ENCODE results near the gene NANOGP8.

NANOGP8 gene

DNA sequence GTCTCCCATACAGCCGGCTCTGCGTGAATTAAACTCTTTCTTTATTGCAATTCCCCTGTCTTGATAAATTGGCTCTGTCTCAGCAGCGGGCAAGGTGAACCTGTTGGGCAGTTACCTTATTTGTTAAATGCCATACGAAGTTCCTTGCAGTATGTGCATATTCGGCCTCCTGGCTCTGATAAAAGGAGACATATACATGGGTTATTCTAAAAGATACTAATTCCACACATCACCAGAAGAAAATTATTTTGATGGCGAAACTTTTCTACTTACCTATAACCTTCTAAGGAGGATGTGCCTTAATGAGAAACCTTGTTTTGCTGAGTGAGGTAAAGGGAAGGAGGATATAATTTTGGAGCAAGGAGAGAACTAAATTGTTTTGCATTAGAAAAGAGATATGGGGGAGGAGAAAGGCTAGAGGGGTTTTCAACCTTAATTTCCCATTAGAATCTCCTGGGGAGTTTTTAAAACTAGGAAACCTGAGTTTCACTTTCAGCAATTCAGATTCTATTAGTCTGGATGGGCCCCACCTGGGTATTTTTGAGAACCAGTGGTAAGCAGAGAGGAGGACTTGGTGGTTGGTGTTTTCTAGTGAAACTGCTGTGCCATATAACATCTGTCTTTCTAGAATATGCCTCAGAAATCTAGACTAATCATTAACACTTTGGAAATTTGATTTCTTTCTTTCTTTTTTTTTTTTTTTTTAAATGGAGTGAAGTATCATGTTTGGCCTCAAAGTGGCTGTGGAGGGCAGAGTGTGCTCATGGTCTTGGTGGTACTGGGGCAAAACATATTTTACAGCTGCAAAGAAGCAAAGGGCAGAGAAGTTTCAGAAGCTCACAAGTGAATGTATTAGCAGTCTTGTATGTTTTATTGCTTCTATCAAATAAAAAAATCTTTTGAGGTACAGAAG, 23.0 kb downstream of the NANOGP8 start:
- Histone ChIP-seq H3K4me3 (IDR thresholded peaks at IDR 0.05; ENCODE audit: insufficient read depth, low read depth, low read length) (no peak overlapping the region), H3K4me2 (peak overlapping the region; percentile 83)

GRCh38 chr15:35061161-35061824, 23.8 kb downstream of the NANOGP8 start:
- TF ChIP-seq, protein P1, sequence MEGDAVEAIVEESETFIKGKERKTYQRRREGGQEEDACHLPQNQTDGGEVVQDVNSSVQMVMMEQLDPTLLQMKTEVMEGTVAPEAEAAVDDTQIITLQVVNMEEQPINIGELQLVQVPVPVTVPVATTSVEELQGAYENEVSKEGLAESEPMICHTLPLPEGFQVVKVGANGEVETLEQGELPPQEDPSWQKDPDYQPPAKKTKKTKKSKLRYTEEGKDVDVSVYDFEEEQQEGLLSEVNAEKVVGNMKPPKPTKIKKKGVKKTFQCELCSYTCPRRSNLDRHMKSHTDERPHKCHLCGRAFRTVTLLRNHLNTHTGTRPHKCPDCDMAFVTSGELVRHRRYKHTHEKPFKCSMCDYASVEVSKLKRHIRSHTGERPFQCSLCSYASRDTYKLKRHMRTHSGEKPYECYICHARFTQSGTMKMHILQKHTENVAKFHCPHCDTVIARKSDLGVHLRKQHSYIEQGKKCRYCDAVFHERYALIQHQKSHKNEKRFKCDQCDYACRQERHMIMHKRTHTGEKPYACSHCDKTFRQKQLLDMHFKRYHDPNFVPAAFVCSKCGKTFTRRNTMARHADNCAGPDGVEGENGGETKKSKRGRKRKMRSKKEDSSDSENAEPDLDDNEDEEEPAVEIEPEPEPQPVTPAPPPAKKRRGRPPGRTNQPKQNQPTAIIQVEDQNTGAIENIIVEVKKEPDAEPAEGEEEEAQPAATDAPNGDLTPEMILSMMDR (conservative IDR thresholded peaks at IDR 0.05; ENCODE audit: low read depth, low read length), result no peak
- Histone ChIP-seq H3K27me3 (ENCODE audit: insufficient read depth, low read depth) (no peaks in the 10 kb centered on the region), H3K27ac (no peak overlapping the region), H3K4me3 (IDR thresholded peaks at IDR 0.05; ENCODE audit: insufficient read depth, low read depth, low read length) (no peak overlapping the region), H3K36me3 (ENCODE audit: insufficient read depth) (no peaks in the 10 kb centered on the region), H2AFZ (ENCODE audit: low read depth) (no peak overlapping the region), H3K4me2 (peak overlapping the region; percentile 83; the same call in 1 of the 2 replicates), H3K79me2 (ENCODE audit: insufficient read depth, low read depth) (no peaks in the 10 kb centered on the region), H3K4me1 (ENCODE audit: low read depth, poor library complexity, severe bottlenecking) (peaks cover 23% of the 10 kb centered on the region), H3K9ac (no peak overlapping the region), H4K20me1 (ENCODE audit: insufficient read depth) (no peaks in the 10 kb centered on the region)

More for the DNA sequence above, 23.0 kb downstream of the NANOGP8 start:
- no peaks in the 10 kb centered on the region for H3K36me3 ChIP-seq (ENCODE audit: insufficient read depth)
- H3K4me1 ChIP-seq (ENCODE audit: low read depth, poor library complexity, severe bottlenecking), result peaks cover 23% of the 10 kb centered on the region
- H3K27me3 ChIP-seq (ENCODE audit: insufficient read depth, low read depth), result no peaks in the 10 kb centered on the region
- no peaks in the 10 kb centered on the region for H3K79me2 ChIP-seq (ENCODE audit: insufficient read depth, low read depth)
- H3K9ac ChIP-seq, result no peak overlapping the region
- no peaks in the 10 kb centered on the region for H4K20me1 ChIP-seq (ENCODE audit: insufficient read depth)
- H2AFZ ChIP-seq (ENCODE audit: low read depth), result no peak overlapping the region
- H3K27ac ChIP-seq, result peak overlapping the region; percentile 19; the same call in 1 of the 2 replicates
- TF ChIP-seq, protein P1 (conservative IDR thresholded peaks at IDR 0.05; ENCODE audit: low read depth, low read length), result no peak

GRCh38 chr15:35060591-35060990, 24.5 kb downstream of the NANOGP8 start:
- H3K27me3 ChIP-seq (ENCODE audit: insufficient read depth, low read depth), result no peaks in the 10 kb centered on the region
- H4K20me1 ChIP-seq (ENCODE audit: insufficient read depth), result no peaks in the 10 kb centered on the region
- TF ChIP-seq, protein P1 (conservative IDR thresholded peaks at IDR 0.05; ENCODE audit: low read depth, low read length), result no peak
- no peaks in the 10 kb centered on the region for H3K79me2 ChIP-seq (ENCODE audit: insufficient read depth, low read depth)
- H3K4me2 ChIP-seq, result no peak overlapping the region
- peaks cover 23% of the 10 kb centered on the region for H3K4me1 ChIP-seq (ENCODE audit: low read depth, poor library complexity, severe bottlenecking)
- no peak overlapping the region for H2AFZ ChIP-seq (ENCODE audit: low read depth)
- no peaks in the 10 kb centered on the region for H3K36me3 ChIP-seq (ENCODE audit: insufficient read depth)
- no peak overlapping the region for H3K9ac ChIP-seq
- no peak overlapping the region for H3K27ac ChIP-seq
- H3K4me3 ChIP-seq (IDR thresholded peaks at IDR 0.05; ENCODE audit: insufficient read depth, low read depth, low read length), result no peak overlapping the region

GRCh38 chr15:35058534-35059054, 26.5 kb downstream of the NANOGP8 start:
- Histone ChIP-seq H3K4me3 (IDR thresholded peaks at IDR 0.05; ENCODE audit: insufficient read depth, low read depth, low read length) (no peak overlapping the region), H3K4me2 (no peak overlapping the region), H3K79me2 (ENCODE audit: insufficient read depth, low read depth) (no peaks in the 10 kb centered on the region), H3K4me1 (ENCODE audit: low read depth, poor library complexity, severe bottlenecking) (peaks cover 21% of the 10 kb centered on the region), H2AFZ (ENCODE audit: low read depth) (no peak overlapping the region), H3K36me3 (ENCODE audit: insufficient read depth) (no peaks in the 10 kb centered on the region), H3K27me3 (ENCODE audit: insufficient read depth, low read depth) (no peaks in the 10 kb centered on the region), H3K27ac (no peak overlapping the region), H3K9ac (no peak overlapping the region), H4K20me1 (ENCODE audit: insufficient read depth) (no peaks in the 10 kb centered on the region)
- TF ChIP-seq, protein P1 (conservative IDR thresholded peaks at IDR 0.05; ENCODE audit: low read depth, low read length), result no peak
